OCI-LY3 (cell line): ENCODE data around the gene CCDC110.

Experiments
- H2AFZ ChIP-seq: fragments of 200-600, 300-600 bp; shearing (Covaris generic); 2 replicates; pipeline ENCODE4 v1.6.0; 2014; ENCODE audit warnings: antibody characterized with exemption, low read depth, low read length
- H3K27ac ChIP-seq: fragments of 200-600, 300-600 bp; sonication (generic); 2 replicates; pipeline ENCODE4 v1.5.1; 2014; ENCODE audit warnings: mild to moderate bottlenecking, low read length, moderate library complexity, mixed read lengths
- H3K27me3 ChIP-seq: fragments of 200-600, 300-600 bp; sonication (generic); 2 replicates; pipeline ENCODE4 v1.6.1; 2014; ENCODE audit warnings: low read depth, low read length, mixed read lengths
- H3K36me3 ChIP-seq: fragments of 200-600, 300-600 bp; sonication (generic); replicated peaks from 2 replicates; pipeline ENCODE3; 2014; ENCODE audit warnings: low read depth, low read length, mixed read lengths
- H3K4me1 ChIP-seq: fragments of 300-600, 200-600 bp; sonication (generic); 2 replicates; pipeline ENCODE4 v1.6.1; 2014; ENCODE audit warnings: low read length, mixed read lengths
- H3K4me2 ChIP-seq: fragments of 200-600, 300-600 bp; sonication (generic); 2 replicates; pipeline ENCODE4 v1.6.1; 2014; ENCODE audit warnings: low read length, mixed read lengths
- H3K4me3 ChIP-seq: fragments of 300-600, 200-600 bp; sonication (generic); 2 replicates; pipeline ENCODE4 v1.5.1; 2014; ENCODE audit warnings: antibody characterized with exemption, mild to moderate bottlenecking, low read length, moderate library complexity
- H3K79me2 ChIP-seq: fragments of 300-600, 200-600 bp; shearing (Covaris generic); 2 replicates; pipeline ENCODE4 v1.6.1; 2014; ENCODE audit warnings: mild to moderate bottlenecking, low read length, mixed read lengths
- H3K9ac ChIP-seq: fragments of 300-600, 200-600 bp; shearing (Covaris generic); 2 replicates; pipeline ENCODE4 v1.6.0; 2014; ENCODE audit warnings: mild to moderate bottlenecking, low read length, moderate library complexity
- H3K9me3 ChIP-seq: fragments of 200-600, 300-600 bp; shearing (Covaris generic); 2 replicates; pipeline ENCODE4 v1.6.1; 2014; ENCODE audit warnings: low read length, mixed read lengths; ENCODE audit not compliant: insufficient read depth
- H4K20me1 ChIP-seq: fragments of 200-600, 300-600 bp; sonication (generic); 2 replicates; pipeline ENCODE4 v1.6.1; 2016; ENCODE audit warnings: low read length, mixed read lengths; ENCODE audit not compliant: insufficient read depth
- EZH2phosphoT487 ChIP-seq: fragments of 200-600 bp; shearing (Covaris generic); IDR thresholded peaks from 2 replicates; pipeline ENCODE4 v1.6.1; 2018; ENCODE audit warnings: antibody characterized with exemption, mixed run types, low read depth
- TF ChIP-seq, protein P1 (sequence below): fragments of 200-600, 300-600 bp; sonication (generic); IDR thresholded peaks from 2 replicates; pipeline ENCODE4 v1.5.1; 2014; ENCODE audit warnings: antibody characterized with exemption, low read length, low read depth

Gene CCDC110

DNA sequence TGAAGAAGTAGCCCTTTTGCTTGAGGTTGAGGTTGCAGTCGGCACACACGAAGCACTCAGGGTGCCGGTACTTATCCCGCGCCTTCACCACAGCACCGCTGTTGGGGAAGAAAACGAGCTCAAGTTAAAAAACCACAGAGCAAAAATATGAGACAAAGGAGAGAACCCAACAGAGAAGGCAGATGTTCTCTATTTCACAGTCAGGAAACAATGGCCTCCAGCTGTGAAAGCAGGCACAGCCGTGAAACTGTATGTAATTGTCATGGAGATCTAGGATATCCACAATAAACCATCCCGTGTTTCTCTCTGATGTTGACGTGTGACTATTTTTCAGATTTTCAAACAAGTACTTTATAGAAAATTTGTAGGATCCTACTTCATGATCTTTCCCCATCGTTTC lies 30.9 kb upstream of the CCDC110 start:
- no peak overlapping the region for H3K9ac ChIP-seq
- H3K27me3 ChIP-seq: no peaks in the 10 kb centered on the region
- no peaks in the 10 kb centered on the region for H4K20me1 ChIP-seq
- H3K27ac ChIP-seq: no peak overlapping the region
- no peak overlapping the region for H3K4me3 ChIP-seq
- no peak overlapping the region for H3K4me2 ChIP-seq
- no peaks in the 10 kb centered on the region for H3K79me2 ChIP-seq
- no peaks in the 10 kb centered on the region for H3K9me3 ChIP-seq
- TF ChIP-seq, protein P1, sequence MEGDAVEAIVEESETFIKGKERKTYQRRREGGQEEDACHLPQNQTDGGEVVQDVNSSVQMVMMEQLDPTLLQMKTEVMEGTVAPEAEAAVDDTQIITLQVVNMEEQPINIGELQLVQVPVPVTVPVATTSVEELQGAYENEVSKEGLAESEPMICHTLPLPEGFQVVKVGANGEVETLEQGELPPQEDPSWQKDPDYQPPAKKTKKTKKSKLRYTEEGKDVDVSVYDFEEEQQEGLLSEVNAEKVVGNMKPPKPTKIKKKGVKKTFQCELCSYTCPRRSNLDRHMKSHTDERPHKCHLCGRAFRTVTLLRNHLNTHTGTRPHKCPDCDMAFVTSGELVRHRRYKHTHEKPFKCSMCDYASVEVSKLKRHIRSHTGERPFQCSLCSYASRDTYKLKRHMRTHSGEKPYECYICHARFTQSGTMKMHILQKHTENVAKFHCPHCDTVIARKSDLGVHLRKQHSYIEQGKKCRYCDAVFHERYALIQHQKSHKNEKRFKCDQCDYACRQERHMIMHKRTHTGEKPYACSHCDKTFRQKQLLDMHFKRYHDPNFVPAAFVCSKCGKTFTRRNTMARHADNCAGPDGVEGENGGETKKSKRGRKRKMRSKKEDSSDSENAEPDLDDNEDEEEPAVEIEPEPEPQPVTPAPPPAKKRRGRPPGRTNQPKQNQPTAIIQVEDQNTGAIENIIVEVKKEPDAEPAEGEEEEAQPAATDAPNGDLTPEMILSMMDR: no peak
- no peak for TF ChIP-seq EZH2phosphoT487
- H3K36me3 ChIP-seq: no peaks in the 10 kb centered on the region
- H3K4me1 ChIP-seq: no peaks in the 10 kb centered on the region
- no peak overlapping the region for H2AFZ ChIP-seq

DNA sequence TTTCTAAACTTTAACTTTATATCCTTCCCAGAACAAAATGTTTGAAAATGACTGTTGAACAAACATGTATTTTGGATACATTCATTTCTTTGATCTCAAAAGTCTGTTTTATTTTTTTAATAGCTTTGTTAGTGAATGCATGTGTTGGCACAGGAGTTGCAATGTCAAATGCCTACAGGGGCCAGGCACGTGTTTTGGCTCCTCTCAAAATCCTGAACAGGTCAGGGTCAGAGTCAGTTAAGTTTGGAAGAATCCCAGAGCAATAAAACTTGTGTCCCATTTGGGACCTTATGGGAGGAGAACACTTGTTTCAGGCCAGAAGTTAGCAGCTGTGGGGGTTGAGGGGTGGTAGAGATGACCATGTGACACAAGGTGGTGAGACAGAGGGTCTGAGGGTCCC lies 29.0 kb upstream of the CCDC110 start:
- Histone ChIP-seq H4K20me1 (no peaks in the 10 kb centered on the region), H3K9me3 (no peaks in the 10 kb centered on the region)
- no peak for TF ChIP-seq EZH2phosphoT487
- TF ChIP-seq, protein P1: no peak

DNA sequence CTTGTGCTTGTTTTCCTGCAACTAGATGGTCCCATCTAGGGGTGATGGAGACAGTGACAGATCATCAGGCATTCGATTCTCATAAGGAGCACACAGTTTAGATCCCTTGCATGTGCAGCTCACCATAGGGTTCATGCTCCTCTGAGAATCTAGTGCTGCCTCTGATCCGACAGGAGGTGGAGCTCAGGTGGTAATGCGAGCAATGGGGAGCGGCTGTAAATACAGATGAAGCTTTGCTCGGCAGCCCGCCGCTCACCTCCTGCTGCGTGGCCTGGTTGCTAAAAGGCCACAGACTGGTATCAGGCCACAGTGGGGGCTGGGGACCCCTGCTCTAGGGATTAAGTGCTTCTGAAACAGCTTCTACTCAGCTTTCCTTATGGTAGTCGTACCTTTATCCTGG lies 28.5 kb upstream of the CCDC110 start:
- Histone ChIP-seq H2AFZ (no peak overlapping the region), H3K36me3 (no peaks in the 10 kb centered on the region), H3K27ac (no peak overlapping the region), H4K20me1 (no peaks in the 10 kb centered on the region), H3K9ac (no peak overlapping the region), H3K4me1 (no peaks in the 10 kb centered on the region), H3K4me2 (no peak overlapping the region), H3K27me3 (no peaks in the 10 kb centered on the region), H3K4me3 (no peak overlapping the region), H3K9me3 (no peaks in the 10 kb centered on the region), H3K79me2 (no peaks in the 10 kb centered on the region)
- no peak for TF ChIP-seq EZH2phosphoT487

More for the DNA sequence above, 29.0 kb upstream of the CCDC110 start:
- no peak overlapping the region for H2AFZ ChIP-seq
- H3K4me2 ChIP-seq: no peak overlapping the region
- H3K27ac ChIP-seq: no peak overlapping the region
- H3K9ac ChIP-seq: no peak overlapping the region
- no peaks in the 10 kb centered on the region for H3K36me3 ChIP-seq
- H3K4me3 ChIP-seq: no peak overlapping the region
- no peaks in the 10 kb centered on the region for H3K4me1 ChIP-seq
- H3K27me3 ChIP-seq: no peaks in the 10 kb centered on the region
- H3K79me2 ChIP-seq: no peaks in the 10 kb centered on the region

DNA sequence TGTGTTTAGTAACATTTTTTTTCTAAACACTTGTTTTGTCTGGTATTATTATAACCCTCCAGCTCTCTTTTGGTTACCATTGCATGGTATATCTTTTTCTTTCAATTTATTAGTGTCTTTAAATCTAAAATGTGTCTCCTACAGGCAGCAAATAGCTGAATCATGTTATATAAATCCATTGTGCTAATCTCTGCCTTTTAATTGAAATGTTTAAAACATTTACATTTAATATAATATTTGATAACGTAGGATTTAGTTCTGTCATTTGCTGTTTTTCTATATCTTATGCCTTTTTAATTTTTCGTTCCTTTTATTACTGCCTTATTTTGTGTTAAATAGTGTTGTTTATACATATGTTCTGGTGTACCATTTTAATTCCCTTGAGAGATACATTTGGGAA lies 17.1 kb upstream of the CCDC110 start:
- H3K36me3 ChIP-seq: no peaks in the 10 kb centered on the region
- no peak overlapping the region for H3K4me2 ChIP-seq
- H3K9ac ChIP-seq: no peak overlapping the region
- H3K27ac ChIP-seq: no peak overlapping the region
- no peaks in the 10 kb centered on the region for H3K4me1 ChIP-seq
- H3K4me3 ChIP-seq: no peak overlapping the region
- no peak overlapping the region for H2AFZ ChIP-seq
- no peaks in the 10 kb centered on the region for H4K20me1 ChIP-seq
- H3K27me3 ChIP-seq: no peaks in the 10 kb centered on the region
- TF ChIP-seq EZH2phosphoT487: no peak
- TF ChIP-seq, protein P1: no peak
- H3K79me2 ChIP-seq: no peaks in the 10 kb centered on the region
- H3K9me3 ChIP-seq: no peaks in the 10 kb centered on the region

DNA sequence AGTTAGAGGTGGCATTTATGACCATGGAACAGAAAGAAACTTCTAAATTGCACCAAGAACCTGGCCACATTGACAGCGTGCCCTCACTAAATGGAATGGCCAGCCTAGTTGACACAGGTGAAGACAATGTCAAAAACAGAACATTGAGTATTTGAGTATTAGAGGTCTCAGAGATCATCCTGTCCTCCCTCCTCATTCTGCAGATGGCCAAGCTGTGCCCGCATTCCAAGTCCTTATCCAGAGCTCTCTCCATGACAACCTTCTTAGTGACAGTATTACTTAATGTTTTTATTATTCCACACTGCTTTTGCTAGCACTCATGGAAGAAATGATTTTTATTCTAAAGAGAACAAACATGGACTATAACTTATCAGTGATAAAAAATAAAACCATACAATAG lies 9.9 kb upstream of the CCDC110 start:
- Histone ChIP-seq H4K20me1 (no peaks in the 10 kb centered on the region), H3K9ac (no peak overlapping the region), H3K27me3 (no peaks in the 10 kb centered on the region; the same call in 1 of the 2 replicates), H3K27ac (no peak overlapping the region), H3K79me2 (no peaks in the 10 kb centered on the region), H3K36me3 (no peaks in the 10 kb centered on the region), H3K4me3 (no peak overlapping the region), H3K4me2 (no peak overlapping the region), H3K9me3 (no peaks in the 10 kb centered on the region), H2AFZ (no peak overlapping the region), H3K4me1 (peaks cover 11% of the 10 kb centered on the region)
- TF ChIP-seq EZH2phosphoT487: no peak
- TF ChIP-seq, protein P1: no peak
